AG04450 (cell line): ENCODE measurements around the gene TGFB3. TPM values are rescaled to one million over a fixed set of nuclear protein-coding genes. Genes with fewer than 3 reads are reported as not detected.

Experiments
- CTCF ChIA-PET: fragments of 300-600, 350-600 bp; formaldehyde crosslinking; extraction: SDS; loops from one replicate; lab custom pipeline; 2022; ENCODE audit warnings: antibody characterized with exemption, inconsistent platforms; lab: Charles Lee
- POLR2A ChIA-PET: fragments of 350-600 bp; formaldehyde crosslinking; extraction: SDS; loops from one replicate; lab custom pipeline; 2021; ENCODE audit warnings: antibody characterized with exemption, inconsistent platforms; lab: Yijun Ruan, JAX
- DNase-seq: peaks from one replicate; pipeline ENCODE4 v3.0.0-alpha.2; 2011; ENCODE audit warnings: low read depth, low spot score
- H3K27ac ChIP-seq: one replicate; pipeline ENCODE4 v1.5.1; 2012; ENCODE audit warnings: low read depth, low read length, control low read depth
- H3K27me3 ChIP-seq: one replicate; pipeline ENCODE4 v1.6.0; 2012; ENCODE audit warnings: low read length; ENCODE audit not compliant: control insufficient read depth, insufficient read depth
- H3K4me3 ChIP-seq: 2 replicates; pipeline ENCODE4 v1.5.1; 2011; ENCODE audit warnings: mild to moderate bottlenecking, low read depth, low read length, control low read depth
- H3K9me3 ChIP-seq: 2 replicates; pipeline ENCODE4 v1.5.1; 2012; ENCODE audit warnings: low read length; ENCODE audit not compliant: control insufficient read depth, insufficient read depth
- polyA plus RNA-seq: library from polyadenylated mRNA; depleted of rRNA; stranded (reverse); fragments of >200 nt; gene quantifications from 2 replicates; pipeline ENCODE4 v1.2.3, GENCODE V29; 2011
- TF ChIP-seq, protein P1 (sequence below): IDR thresholded peaks from 2 replicates; pipeline ENCODE4 v1.5.1; 2011; ENCODE audit warnings: low read depth, low read length, control low read depth, inconsistent platforms

The TGFB3 gene
- polyA plus RNA-seq, 1 experiment, result 3.6 TPM

DNA sequence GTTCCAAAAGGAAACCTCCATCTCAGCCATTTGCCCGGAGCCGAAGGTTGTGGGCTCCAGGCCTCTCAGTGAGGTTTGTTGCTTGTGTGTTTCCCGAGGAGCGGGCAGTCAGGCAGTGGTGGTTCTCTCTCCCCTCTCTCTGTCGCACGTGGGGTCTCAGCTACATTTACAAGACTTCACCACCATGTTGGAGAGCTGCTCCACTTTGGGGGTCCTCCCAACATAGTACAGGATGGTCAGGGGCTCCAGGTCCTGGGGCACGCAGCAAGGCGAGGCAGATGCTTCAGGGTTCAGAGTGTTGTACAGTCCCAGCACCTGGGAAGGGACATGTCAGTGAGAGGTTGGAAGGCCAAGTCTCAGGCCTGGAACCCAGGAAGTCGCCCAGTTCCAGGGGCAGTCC lies 22.8 kb downstream of the TGFB3 start:
- CTCF ChIA-PET, result no interaction called here
- Histone ChIP-seq H3K9me3 (no peaks in the 10 kb centered on the region), H3K27me3 (no peaks in the 10 kb centered on the region), H3K4me3 (no peak overlapping the region), H3K27ac (no peak overlapping the region)
- DNase-seq, result no peak
- TF ChIP-seq, protein P1, sequence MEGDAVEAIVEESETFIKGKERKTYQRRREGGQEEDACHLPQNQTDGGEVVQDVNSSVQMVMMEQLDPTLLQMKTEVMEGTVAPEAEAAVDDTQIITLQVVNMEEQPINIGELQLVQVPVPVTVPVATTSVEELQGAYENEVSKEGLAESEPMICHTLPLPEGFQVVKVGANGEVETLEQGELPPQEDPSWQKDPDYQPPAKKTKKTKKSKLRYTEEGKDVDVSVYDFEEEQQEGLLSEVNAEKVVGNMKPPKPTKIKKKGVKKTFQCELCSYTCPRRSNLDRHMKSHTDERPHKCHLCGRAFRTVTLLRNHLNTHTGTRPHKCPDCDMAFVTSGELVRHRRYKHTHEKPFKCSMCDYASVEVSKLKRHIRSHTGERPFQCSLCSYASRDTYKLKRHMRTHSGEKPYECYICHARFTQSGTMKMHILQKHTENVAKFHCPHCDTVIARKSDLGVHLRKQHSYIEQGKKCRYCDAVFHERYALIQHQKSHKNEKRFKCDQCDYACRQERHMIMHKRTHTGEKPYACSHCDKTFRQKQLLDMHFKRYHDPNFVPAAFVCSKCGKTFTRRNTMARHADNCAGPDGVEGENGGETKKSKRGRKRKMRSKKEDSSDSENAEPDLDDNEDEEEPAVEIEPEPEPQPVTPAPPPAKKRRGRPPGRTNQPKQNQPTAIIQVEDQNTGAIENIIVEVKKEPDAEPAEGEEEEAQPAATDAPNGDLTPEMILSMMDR, result no peak
- POLR2A ChIA-PET, result no interaction called here

DNA sequence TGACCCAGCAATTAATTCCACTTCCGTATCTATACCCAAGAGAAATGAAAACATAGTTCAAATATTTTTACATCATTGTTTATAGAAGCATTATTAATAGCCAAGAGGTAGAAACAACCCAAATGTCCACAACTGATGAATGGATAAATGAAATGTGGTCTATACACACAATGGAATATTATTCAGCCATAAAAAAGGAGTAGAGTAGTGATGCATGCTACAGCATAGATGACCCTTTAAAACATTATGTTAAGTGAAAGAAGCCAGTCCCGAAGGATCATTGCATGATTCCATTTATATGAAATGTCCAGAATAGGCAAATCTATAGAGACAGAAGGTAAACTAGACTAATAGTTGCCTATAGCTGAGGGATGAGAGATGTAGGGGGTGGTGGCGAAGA lies 29.3 kb downstream of the TGFB3 start:
- ChIA-PET CTCF (interaction anchor here (1.1 kb wide), 1 partner anchor 46 kb away, joined by 4 read pairs; no protein-coding TSS in a partner anchor), POLR2A (no interaction called here)
- H3K27me3 ChIP-seq, result no peaks in the 10 kb centered on the region
- TF ChIP-seq, protein P1, result no peak
- DNase-seq, result no peak
- no peak overlapping the region for H3K4me3 ChIP-seq
- no peaks in the 10 kb centered on the region for H3K9me3 ChIP-seq
- no peak overlapping the region for H3K27ac ChIP-seq

DNA sequence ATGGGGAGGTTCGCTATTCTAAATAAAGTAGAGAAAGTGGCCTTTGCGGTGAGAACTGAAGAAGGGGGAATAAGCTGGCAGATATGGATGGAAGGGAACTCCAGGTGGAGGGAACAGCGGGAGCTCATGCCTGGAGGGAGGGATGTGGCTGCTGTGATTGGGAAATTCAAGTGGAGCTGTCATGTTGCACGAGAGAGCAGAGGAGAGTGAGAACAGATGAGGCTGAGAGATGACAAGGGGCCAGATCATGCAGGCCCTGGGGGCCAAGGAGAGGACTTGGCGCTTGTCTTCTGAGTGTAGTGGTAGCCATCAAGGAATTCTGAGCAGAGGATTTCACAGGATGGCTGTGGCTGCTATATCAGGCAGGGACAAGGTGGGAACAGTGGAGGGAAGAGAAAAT lies 35.0 kb downstream of the TGFB3 start:
- no peaks in the 10 kb centered on the region for H3K9me3 ChIP-seq
- DNase-seq, result no peak
- CTCF ChIA-PET, result interaction anchor here (0.6 to 1.0 kb wide), 2 partner anchors 37 to 41 kb away, joined by 3 to 6 read pairs; no protein-coding TSS in a partner anchor
- POLR2A ChIA-PET, result no interaction called here
- H3K4me3 ChIP-seq, result no peak overlapping the region
- TF ChIP-seq, protein P1, result no peak
- H3K27me3 ChIP-seq, result no peaks in the 10 kb centered on the region
- no peak overlapping the region for H3K27ac ChIP-seq

DNA sequence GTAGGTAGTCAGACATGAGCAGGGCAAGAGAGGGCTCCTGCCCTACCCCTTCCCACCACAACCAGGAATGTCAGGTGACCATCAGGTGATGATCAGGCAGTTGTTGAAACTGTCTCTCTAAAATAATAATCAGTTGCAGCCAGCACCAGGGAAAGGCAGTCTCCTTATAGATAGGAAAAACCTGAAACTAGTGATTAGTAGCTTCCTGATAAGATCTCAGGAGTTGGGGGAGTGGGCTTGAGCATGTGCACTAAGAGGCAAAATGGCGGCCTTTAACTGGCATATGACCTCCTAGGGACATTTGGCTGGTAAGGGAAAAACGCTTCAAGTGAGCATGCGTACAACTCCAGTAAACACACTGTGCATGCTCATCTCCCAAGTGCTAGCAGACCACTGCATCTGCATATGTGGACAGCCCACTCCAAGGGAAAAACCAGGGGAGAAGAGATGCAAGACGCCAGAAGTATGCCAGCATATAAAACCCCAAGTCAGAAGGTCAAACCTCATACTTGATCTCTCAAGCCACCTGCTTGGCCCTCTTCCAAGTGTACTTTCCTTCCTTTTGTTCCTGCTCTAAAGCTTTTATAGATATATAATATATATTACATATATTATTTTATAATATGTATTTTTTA lies 37.1 kb downstream of the TGFB3 start:
- H3K27me3 ChIP-seq, result no peaks in the 10 kb centered on the region
- CTCF ChIA-PET, result interaction anchor here (1.1 kb wide), 1 partner anchor 234 kb away, joined by 3 read pairs; no protein-coding TSS in a partner anchor
- no peak for DNase-seq
- H3K9me3 ChIP-seq, result no peaks in the 10 kb centered on the region
- TF ChIP-seq, protein P1, result no peak
- POLR2A ChIA-PET, result no interaction called here
- H3K4me3 ChIP-seq, result no peak overlapping the region
- no peak overlapping the region for H3K27ac ChIP-seq

DNA sequence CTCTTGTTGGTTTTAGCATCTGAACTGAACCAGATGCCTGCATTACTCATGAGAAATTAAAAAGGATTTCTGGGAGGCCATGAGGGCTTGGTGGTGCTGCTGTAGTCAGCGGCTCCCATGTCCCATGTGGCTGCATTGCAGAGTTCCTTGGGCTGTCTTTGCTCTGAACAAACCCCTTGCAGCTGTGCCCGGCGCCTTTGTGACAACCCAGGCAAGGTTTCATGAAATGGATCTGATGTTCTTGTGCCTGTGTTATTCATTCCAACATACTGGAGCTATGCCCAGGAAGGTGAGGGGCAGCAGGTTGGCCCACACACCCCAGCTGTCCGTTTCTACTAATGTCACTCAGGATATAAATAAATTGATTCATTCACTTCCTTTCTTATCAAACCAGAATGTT lies 40.8 kb downstream of the TGFB3 start:
- Histone ChIP-seq H3K27me3 (no peaks in the 10 kb centered on the region), H3K9me3 (no peaks in the 10 kb centered on the region), H3K4me3 (no peak overlapping the region), H3K27ac (no peak overlapping the region)
- POLR2A ChIA-PET, result no interaction called here
- no peak for DNase-seq
- CTCF ChIA-PET, result interaction anchor here (1.2 to 5.6 kb wide), 2 partner anchors 34 to 287 kb away, joined by 5 to 35 read pairs; no protein-coding TSS in a partner anchor
- TF ChIP-seq, protein P1, result no peak
